Immature natural killer cell (primary cell): ENCODE data around the gene AVPI1. TPM values are rescaled to one million over a fixed set of nuclear protein-coding genes. Genes with fewer than 3 reads are reported as not detected.

Experiments used
- DNase-seq, 3 donors: peaks; one replicate each; pipeline ENCODE4 v3.0.0; 2022; ENCODE audit warnings: mixed read lengths in 1 of 3
- H3K27ac Mint-ChIP-seq, 6 donors: one replicate each; pipeline ENCODE4 v1.8.0; 2020; ENCODE audit warnings: mixed read lengths in 6 of 6, mild to moderate bottlenecking in 5 of 6, inconsistent platforms in 4 of 6, moderate library complexity in 3 of 6
- H3K27me3 Mint-ChIP-seq, 3 donors: one replicate each; pipeline ENCODE4 v1.8.0; 2020 to 2021; ENCODE audit warnings: low read depth in 3 of 3, mild to moderate bottlenecking in 3 of 3, mixed read lengths in 3 of 3, moderate library complexity in 3 of 3, inconsistent platforms in 1 of 3
- H3K36me3 Mint-ChIP-seq, 3 donors: one replicate each; pipeline ENCODE4 v1.8.0; 2020; ENCODE audit warnings: mixed read lengths in 3 of 3, inconsistent platforms in 2 of 3, mild to moderate bottlenecking in 2 of 3
- H3K4me1 Mint-ChIP-seq, 2 donors: one replicate each; pipeline ENCODE4 v1.8.0; 2020; ENCODE audit warnings: inconsistent platforms in 2 of 2, mild to moderate bottlenecking in 2 of 2, mixed read lengths in 2 of 2, moderate library complexity in 1 of 2
- H3K4me3 Mint-ChIP-seq, 5 donors: one replicate each; pipeline ENCODE4 v1.8.0; 2020; ENCODE audit warnings: mild to moderate bottlenecking in 5 of 5, mixed read lengths in 5 of 5, inconsistent platforms in 3 of 5, moderate library complexity in 3 of 5
- H3K9me3 Mint-ChIP-seq, 6 donors: one replicate each; pipeline ENCODE4 v1.8.0; 2020; ENCODE audit warnings: mild to moderate bottlenecking in 6 of 6, mixed read lengths in 6 of 6, inconsistent platforms in 4 of 6, moderate library complexity in 3 of 6
- polyA plus RNA-seq, 3 donors: library from polyadenylated mRNA; unstranded; fragments of 300-500 nt; fragmentation: Illumina TruSeq; gene quantifications; one replicate each; pipeline ENCODE4 v1.2.3, GENCODE V29; 2021

The AVPI1 gene
- polyA plus RNA-seq: 10 to 100 TPM in 1 of 3 donors, 1 to 10 TPM in 2; 3.0 to 14.1 (median 4.4) TPM

GRCh38 chr10:97686962-97687784, at the start of gene AVPI1:
AVPI1 (minus strand) TSS chr10:97687241; CDS start chr10:97679905, 7,336 bp downstream.
- peak within 1 kb of the TSS; percentile 84 to 89 (median 88) for H3K4me3 Mint-ChIP-seq
- no peaks in the 10 kb centered on the region for H3K9me3 Mint-ChIP-seq
- peaks cover 0 to 9% (median 0%) of the 10 kb centered on the region in 3 donors for H3K27me3 Mint-ChIP-seq
- peak within 1 kb of the TSS; percentile 79 to 96 (median 92) for H3K27ac Mint-ChIP-seq
- H3K36me3 Mint-ChIP-seq: no peaks in the 10 kb centered on the region
- peak; percentile 97 for DNase-seq
- peaks cover 20 to 27% of the 10 kb centered on the region in 2 donors for H3K4me1 Mint-ChIP-seq

DNA sequence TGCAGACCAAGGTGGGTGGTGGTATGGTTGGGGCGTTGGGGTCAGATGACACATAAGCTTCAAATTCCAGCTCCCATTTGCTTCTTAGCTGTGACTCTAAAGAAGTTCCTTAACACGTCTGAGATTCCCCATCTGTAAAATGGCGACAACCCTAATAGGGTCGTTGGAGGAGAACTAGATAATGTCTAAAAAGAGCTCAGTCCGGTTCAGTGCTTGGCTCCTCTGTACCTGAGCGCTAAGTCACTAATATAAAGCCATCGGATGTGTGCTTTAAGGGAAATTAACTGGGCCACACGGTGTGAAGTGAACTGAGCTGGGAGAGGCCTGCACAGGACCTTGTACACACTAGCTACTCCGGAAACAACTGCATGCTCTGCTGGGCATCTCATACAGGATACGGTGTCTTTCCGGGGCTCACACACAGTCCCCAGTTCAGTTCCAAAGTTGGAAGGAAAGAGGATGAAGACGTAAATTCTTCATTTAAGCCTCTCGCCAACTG, 49.4 kb upstream of the AVPI1 start:
- no peak for DNase-seq
- Mint-ChIP-seq H3K27ac (peak overlapping the region; percentile 93 to 99 (median 98)), H3K36me3 (peaks cover 0 to 14% (median 0%) of the 10 kb centered on the region in 3 donors), H3K9me3 (no peaks in the 10 kb centered on the region), H3K4me1 (peaks cover 39 to 57% of the 10 kb centered on the region in 2 donors), H3K27me3 (peaks cover 7 to 13% (median 11%) of the 10 kb centered on the region in 3 donors), H3K4me3 (peak overlapping the region; percentile 94 to 98 (median 97))

DNA sequence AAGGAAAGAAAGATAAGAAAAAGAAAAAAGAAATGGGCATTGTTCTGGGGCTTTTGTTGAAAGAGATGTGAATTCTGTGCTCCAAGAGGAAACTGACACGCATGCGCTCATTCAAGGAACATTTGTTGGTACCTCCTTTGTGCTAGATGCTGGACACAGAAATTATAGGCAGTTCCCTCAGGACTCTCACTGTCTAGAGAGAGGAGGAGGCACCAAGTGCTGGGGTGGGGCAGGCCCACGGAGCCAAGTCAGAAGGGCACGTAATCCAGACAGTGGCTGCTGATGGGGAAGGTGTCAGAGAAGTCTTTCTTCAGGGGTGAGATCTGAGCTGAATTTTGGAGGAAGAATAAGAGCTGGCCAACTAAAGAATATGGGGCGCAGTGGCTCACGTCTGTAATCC, 47.0 kb upstream of the AVPI1 start:
- Mint-ChIP-seq H3K4me3 (no peak overlapping the region), H3K9me3 (no peaks in the 10 kb centered on the region), H3K36me3 (no peaks in the 10 kb centered on the region), H3K27me3 (peaks cover 7 to 15% (median 13%) of the 10 kb centered on the region in 3 donors), H3K4me1 (peaks cover 25 to 34% of the 10 kb centered on the region in 2 donors), H3K27ac (peak overlapping the region in 1 of 6 donors; percentile 19)
- DNase-seq: no peak

- peaks cover 7 to 15% (median 13%) of the 10 kb centered on the region in 3 donors for H3K27me3 Mint-ChIP-seq
- no peak overlapping the region for H3K27ac Mint-ChIP-seq
- H3K4me3 Mint-ChIP-seq: no peak overlapping the region
- no peak for DNase-seq
- no peaks in the 10 kb centered on the region for H3K36me3 Mint-ChIP-seq
- no peaks in the 10 kb centered on the region for H3K9me3 Mint-ChIP-seq
- peaks cover 19 to 29% of the 10 kb centered on the region in 2 donors for H3K4me1 Mint-ChIP-seq
These were observed 46.2 kb upstream of the AVPI1 start for GRCh38 chr10:97733256-97733655.

GRCh38 chr10:97732052-97732359, 45.0 kb upstream of the AVPI1 start:
- Mint-ChIP-seq H3K27me3 (peaks cover 6 to 13% (median 9%) of the 10 kb centered on the region in 3 donors), H3K4me3 (no peak overlapping the region), H3K27ac (no peak overlapping the region), H3K4me1 (peaks cover 10 to 16% of the 10 kb centered on the region in 2 donors), H3K36me3 (no peaks in the 10 kb centered on the region), H3K9me3 (no peaks in the 10 kb centered on the region)
- DNase-seq: no peak

- Mint-ChIP-seq H3K4me3 (no peak overlapping the region), H3K9me3 (no peaks in the 10 kb centered on the region), H3K36me3 (no peaks in the 10 kb centered on the region), H3K27ac (no peak overlapping the region), H3K4me1 (peaks cover 5 to 11% of the 10 kb centered on the region in 2 donors), H3K27me3 (peaks cover 1 to 10% (median 4%) of the 10 kb centered on the region in 3 donors)
- DNase-seq: peak; percentile 46 to 58 (median 50)
These were observed 44.5 kb upstream of the AVPI1 start for GRCh38 chr10:97731346-97732051.

GRCh38 chr10:97729014-97729413, 42.0 kb upstream of the AVPI1 start:
- no peaks in the 10 kb centered on the region for H3K36me3 Mint-ChIP-seq
- no peak overlapping the region for H3K27ac Mint-ChIP-seq
- H3K9me3 Mint-ChIP-seq: no peaks in the 10 kb centered on the region
- H3K27me3 Mint-ChIP-seq: peaks cover 1 to 11% (median 1%) of the 10 kb centered on the region in 3 donors
- no peaks in the 10 kb centered on the region for H3K4me1 Mint-ChIP-seq
- DNase-seq: no peak
- H3K4me3 Mint-ChIP-seq: no peak overlapping the region

GRCh38 chr10:97726636-97727178, 39.7 kb upstream of the AVPI1 start:
- Mint-ChIP-seq H3K4me3 (no peak overlapping the region), H3K9me3 (no peaks in the 10 kb centered on the region), H3K27me3 (peaks cover 0 to 10% (median 5%) of the 10 kb centered on the region in 3 donors), H3K27ac (no peak overlapping the region), H3K36me3 (no peaks in the 10 kb centered on the region), H3K4me1 (no peaks in the 10 kb centered on the region)
- no peak for DNase-seq

DNA sequence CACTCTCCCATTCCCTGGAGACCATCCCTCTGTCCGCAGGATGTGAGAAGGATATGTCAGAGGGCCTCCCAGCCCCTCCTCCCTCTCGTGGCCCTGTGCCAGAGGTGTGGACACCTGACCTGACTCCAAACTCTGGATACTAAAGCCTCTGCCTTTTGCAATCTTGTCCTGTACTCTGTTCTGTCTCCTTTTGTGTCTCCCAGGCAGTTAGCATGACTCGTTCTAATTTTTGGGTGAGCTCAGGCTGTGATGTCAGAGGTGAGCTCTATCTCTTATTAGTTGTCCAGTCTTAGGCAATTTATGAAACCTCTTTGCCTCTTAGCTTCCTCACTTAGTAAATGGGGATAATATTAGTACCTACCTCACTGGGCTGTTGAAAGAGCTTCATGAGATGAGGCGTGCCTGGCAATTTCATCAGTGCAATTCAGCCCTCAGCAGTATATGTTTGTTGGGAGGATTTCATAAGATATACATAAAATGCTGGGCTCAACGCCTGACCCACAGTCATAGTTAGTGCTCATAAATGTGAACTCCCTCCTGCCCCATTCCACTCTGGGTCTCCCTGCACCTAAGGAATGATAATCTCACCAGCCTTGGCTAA, 37.4 kb upstream of the AVPI1 start:
- H3K36me3 Mint-ChIP-seq: no peaks in the 10 kb centered on the region
- H3K4me3 Mint-ChIP-seq: no peak overlapping the region
- H3K27ac Mint-ChIP-seq: no peak overlapping the region
- peaks cover 0 to 10% (median 7%) of the 10 kb centered on the region in 3 donors for H3K27me3 Mint-ChIP-seq
- no peaks in the 10 kb centered on the region for H3K9me3 Mint-ChIP-seq
- DNase-seq: no peak
- H3K4me1 Mint-ChIP-seq: no peaks in the 10 kb centered on the region

- no peaks in the 10 kb centered on the region for H3K9me3 Mint-ChIP-seq
- DNase-seq: no peak
- no peaks in the 10 kb centered on the region for H3K4me1 Mint-ChIP-seq
- no peak overlapping the region for H3K4me3 Mint-ChIP-seq
- no peak overlapping the region for H3K27ac Mint-ChIP-seq
- H3K36me3 Mint-ChIP-seq: no peaks in the 10 kb centered on the region
- peaks cover 0 to 8% (median 7%) of the 10 kb centered on the region in 3 donors for H3K27me3 Mint-ChIP-seq
These were observed 36.0 kb upstream of the AVPI1 start for GRCh38 chr10:97723001-97723400.

GRCh38 chr10:97721871-97722780, 35.1 kb upstream of the AVPI1 start:
- no peaks in the 10 kb centered on the region for H3K4me1 Mint-ChIP-seq
- H3K4me3 Mint-ChIP-seq: no peak overlapping the region
- peak overlapping the region in 1 of 6 donors; percentile 14 for H3K27ac Mint-ChIP-seq
- no peaks in the 10 kb centered on the region for H3K9me3 Mint-ChIP-seq
- no peak for DNase-seq
- peaks cover 0 to 10% (median 7%) of the 10 kb centered on the region in 3 donors for H3K27me3 Mint-ChIP-seq
- H3K36me3 Mint-ChIP-seq: no peaks in the 10 kb centered on the region

GRCh38 chr10:97719602-97720001, 32.6 kb upstream of the AVPI1 start:
- no peaks in the 10 kb centered on the region for H3K36me3 Mint-ChIP-seq
- peaks cover 0 to 4% of the 10 kb centered on the region in 2 donors for H3K4me1 Mint-ChIP-seq
- no peaks in the 10 kb centered on the region for H3K9me3 Mint-ChIP-seq
- no peak for DNase-seq
- peak overlapping the region in 1 of 6 donors; percentile 21 for H3K27ac Mint-ChIP-seq
- H3K27me3 Mint-ChIP-seq: peaks cover 0 to 8% (median 5%) of the 10 kb centered on the region in 3 donors
- no peak overlapping the region for H3K4me3 Mint-ChIP-seq
